Lower leg skin (tissue), 3 donors: ENCODE results near the gene TIRAP.

ENCODE experiments used
- POLR2A ChIP-seq, 2 donors: fragments of 450-650 bp; IDR thresholded peaks; one replicate each; pipeline ENCODE4 v1.6.1; 2016 to 2017; ENCODE audit warnings: antibody characterized with exemption in 2 of 2, mild to moderate bottlenecking in 1 of 2, moderate library complexity in 1 of 2
- TF ChIP-seq, protein P1 (sequence below), 3 donors: fragments of 450-650 bp; IDR thresholded peaks; one replicate each; pipeline ENCODE4 v1.5.1; 2016; ENCODE audit warnings: antibody characterized with exemption in 3 of 3, mild to moderate bottlenecking in 3 of 3, moderate library complexity in 2 of 3

DNA sequence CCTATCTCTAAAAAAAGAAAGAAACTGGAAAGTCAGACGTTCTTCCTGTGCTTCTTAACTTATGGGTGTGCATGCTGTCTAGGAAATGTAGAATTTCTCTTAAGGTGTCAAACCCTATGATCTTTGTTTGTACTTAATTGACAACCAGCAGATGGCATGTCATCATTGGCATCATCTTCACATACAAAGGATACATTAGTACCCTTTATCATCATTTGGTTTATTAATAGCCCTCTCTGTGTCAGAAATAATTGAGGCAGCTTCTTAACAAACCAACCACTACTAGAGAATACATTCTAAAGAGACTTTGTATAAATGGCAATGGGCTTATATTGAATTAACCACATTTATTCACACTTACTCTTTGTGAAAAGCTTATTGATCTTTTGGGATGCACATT is 28.1 kb upstream of the TIRAP start:
- TF ChIP-seq, protein P1, sequence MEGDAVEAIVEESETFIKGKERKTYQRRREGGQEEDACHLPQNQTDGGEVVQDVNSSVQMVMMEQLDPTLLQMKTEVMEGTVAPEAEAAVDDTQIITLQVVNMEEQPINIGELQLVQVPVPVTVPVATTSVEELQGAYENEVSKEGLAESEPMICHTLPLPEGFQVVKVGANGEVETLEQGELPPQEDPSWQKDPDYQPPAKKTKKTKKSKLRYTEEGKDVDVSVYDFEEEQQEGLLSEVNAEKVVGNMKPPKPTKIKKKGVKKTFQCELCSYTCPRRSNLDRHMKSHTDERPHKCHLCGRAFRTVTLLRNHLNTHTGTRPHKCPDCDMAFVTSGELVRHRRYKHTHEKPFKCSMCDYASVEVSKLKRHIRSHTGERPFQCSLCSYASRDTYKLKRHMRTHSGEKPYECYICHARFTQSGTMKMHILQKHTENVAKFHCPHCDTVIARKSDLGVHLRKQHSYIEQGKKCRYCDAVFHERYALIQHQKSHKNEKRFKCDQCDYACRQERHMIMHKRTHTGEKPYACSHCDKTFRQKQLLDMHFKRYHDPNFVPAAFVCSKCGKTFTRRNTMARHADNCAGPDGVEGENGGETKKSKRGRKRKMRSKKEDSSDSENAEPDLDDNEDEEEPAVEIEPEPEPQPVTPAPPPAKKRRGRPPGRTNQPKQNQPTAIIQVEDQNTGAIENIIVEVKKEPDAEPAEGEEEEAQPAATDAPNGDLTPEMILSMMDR (IDR thresholded peaks at IDR 0.05), result no peak
- no peak for TF ChIP-seq POLR2A (IDR thresholded peaks at IDR 0.05)
